ENCODE results near the gene ASB7. TPM values are rescaled to one million over a fixed set of nuclear protein-coding genes. Genes with fewer than 3 reads are reported as not detected.

Gene ASB7
- total RNA-seq, 1 donor from 2014 or later = 14.6 TPM

- H3K36me3 Mint-ChIP-seq = peaks cover 17% of the 10 kb centered on the region
These were observed 11.9 kb downstream of the ASB7 start for GRCh38 chr15:100614336-100614735.

GRCh38 chr15:100614918-100615317, 12.5 kb downstream of the ASB7 start:
- H3K27ac Mint-ChIP-seq = no peak overlapping the region
- no peaks in the 10 kb centered on the region for H3K9me3 Mint-ChIP-seq
- TF ChIP-seq, protein P1, sequence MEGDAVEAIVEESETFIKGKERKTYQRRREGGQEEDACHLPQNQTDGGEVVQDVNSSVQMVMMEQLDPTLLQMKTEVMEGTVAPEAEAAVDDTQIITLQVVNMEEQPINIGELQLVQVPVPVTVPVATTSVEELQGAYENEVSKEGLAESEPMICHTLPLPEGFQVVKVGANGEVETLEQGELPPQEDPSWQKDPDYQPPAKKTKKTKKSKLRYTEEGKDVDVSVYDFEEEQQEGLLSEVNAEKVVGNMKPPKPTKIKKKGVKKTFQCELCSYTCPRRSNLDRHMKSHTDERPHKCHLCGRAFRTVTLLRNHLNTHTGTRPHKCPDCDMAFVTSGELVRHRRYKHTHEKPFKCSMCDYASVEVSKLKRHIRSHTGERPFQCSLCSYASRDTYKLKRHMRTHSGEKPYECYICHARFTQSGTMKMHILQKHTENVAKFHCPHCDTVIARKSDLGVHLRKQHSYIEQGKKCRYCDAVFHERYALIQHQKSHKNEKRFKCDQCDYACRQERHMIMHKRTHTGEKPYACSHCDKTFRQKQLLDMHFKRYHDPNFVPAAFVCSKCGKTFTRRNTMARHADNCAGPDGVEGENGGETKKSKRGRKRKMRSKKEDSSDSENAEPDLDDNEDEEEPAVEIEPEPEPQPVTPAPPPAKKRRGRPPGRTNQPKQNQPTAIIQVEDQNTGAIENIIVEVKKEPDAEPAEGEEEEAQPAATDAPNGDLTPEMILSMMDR (conservative IDR thresholded peaks at IDR 0.05) = no peak
- no peak for DNase-seq (ENCODE audit: extremely low spot score, unreplicated experiment)
- no peaks in the 10 kb centered on the region for H3K27me3 Mint-ChIP-seq
- no peaks in the 10 kb centered on the region for H3K4me1 Mint-ChIP-seq (ENCODE audit: unreplicated experiment)
- peaks cover 20% of the 10 kb centered on the region for H3K36me3 Mint-ChIP-seq
- H3K4me3 Mint-ChIP-seq = no peak overlapping the region

More at GRCh38 chr15:100614336-100614735, 11.9 kb downstream of the ASB7 start:
- DNase-seq (ENCODE audit: extremely low spot score, unreplicated experiment) = no peak
- H3K4me1 Mint-ChIP-seq (ENCODE audit: unreplicated experiment) = no peaks in the 10 kb centered on the region
- TF ChIP-seq, protein P1 (conservative IDR thresholded peaks at IDR 0.05) = no peak
- H3K9me3 Mint-ChIP-seq = no peaks in the 10 kb centered on the region
- no peak overlapping the region for H3K27ac Mint-ChIP-seq
- no peak overlapping the region for H3K4me3 Mint-ChIP-seq
- no peaks in the 10 kb centered on the region for H3K27me3 Mint-ChIP-seq

GRCh38 chr15:100615801-100616200, 13.4 kb downstream of the ASB7 start:
- no peaks in the 10 kb centered on the region for H3K27me3 Mint-ChIP-seq
- no peak overlapping the region for H3K27ac Mint-ChIP-seq
- H3K9me3 Mint-ChIP-seq = no peaks in the 10 kb centered on the region
- TF ChIP-seq, protein P1 (conservative IDR thresholded peaks at IDR 0.05) = no peak
- peaks cover 23% of the 10 kb centered on the region for H3K36me3 Mint-ChIP-seq
- H3K4me3 Mint-ChIP-seq = no peak overlapping the region
- DNase-seq (ENCODE audit: extremely low spot score, unreplicated experiment) = no peak
- no peaks in the 10 kb centered on the region for H3K4me1 Mint-ChIP-seq (ENCODE audit: unreplicated experiment)

- DNase-seq (ENCODE audit: extremely low spot score, unreplicated experiment) = no peak
- TF ChIP-seq, protein P1 (conservative IDR thresholded peaks at IDR 0.05) = no peak
- H3K9me3 Mint-ChIP-seq = no peaks in the 10 kb centered on the region
- no peak overlapping the region for H3K27ac Mint-ChIP-seq
- H3K4me3 Mint-ChIP-seq = no peak overlapping the region
- peaks cover 26% of the 10 kb centered on the region for H3K36me3 Mint-ChIP-seq
- no peaks in the 10 kb centered on the region for H3K4me1 Mint-ChIP-seq (ENCODE audit: unreplicated experiment)
- H3K27me3 Mint-ChIP-seq = no peaks in the 10 kb centered on the region
These were observed 14.3 kb downstream of the ASB7 start for GRCh38 chr15:100616700-100617099.

DNA sequence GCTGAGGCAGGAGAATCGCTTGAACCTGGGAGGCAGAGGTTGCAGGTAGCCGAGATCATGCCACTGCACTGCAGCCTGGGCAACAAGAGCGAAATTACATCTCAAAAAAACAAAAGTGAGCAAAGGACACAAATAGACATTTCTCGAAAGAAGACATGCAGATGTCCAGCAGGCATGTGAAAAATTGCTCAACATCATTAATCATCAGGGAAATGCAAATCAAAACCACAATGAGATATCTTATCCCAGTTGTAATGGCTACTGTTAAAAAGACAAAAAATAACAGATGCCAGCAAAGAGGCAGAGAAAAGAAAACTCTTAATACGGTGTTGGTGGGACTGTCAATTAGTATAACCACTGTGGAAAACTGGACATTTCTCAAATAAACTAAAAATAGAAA, 20.9 kb downstream of the ASB7 start:
- no peaks in the 10 kb centered on the region for H3K4me1 Mint-ChIP-seq (ENCODE audit: unreplicated experiment)
- no peak for DNase-seq (ENCODE audit: extremely low spot score, unreplicated experiment)
- no peak overlapping the region for H3K27ac Mint-ChIP-seq
- H3K27me3 Mint-ChIP-seq = no peaks in the 10 kb centered on the region
- H3K9me3 Mint-ChIP-seq = no peaks in the 10 kb centered on the region
- H3K36me3 Mint-ChIP-seq = peaks cover 27% of the 10 kb centered on the region
- TF ChIP-seq, protein P1 (conservative IDR thresholded peaks at IDR 0.05) = no peak
- no peak overlapping the region for H3K4me3 Mint-ChIP-seq
